GM23338 (cell line): ENCODE results near the gene DYNC1LI2. TPM values are rescaled to one million over a fixed set of nuclear protein-coding genes. Genes with fewer than 3 reads are reported as not detected.

Source experiments
- ATAC-seq: fragments of 200-7000 bp; cut with Tn5 transposase; 3 replicates; pipeline ENCODE4 v1.9.1; 2020
- DNase-seq: peaks from one replicate; pipeline ENCODE4 v3.0.0-alpha.2; 2015; ENCODE audit warnings: low spot score
- H2AFZ ChIP-seq: fragments of 200-600 bp; sonication (generic); 2 replicates; pipeline ENCODE4 v1.8.0; 2016; ENCODE audit warnings: antibody characterized with exemption, mild to moderate bottlenecking, moderate library complexity
- H3F3A ChIP-seq: fragments of 200-600 bp; sonication (generic); replicated peaks from 2 replicates; pipeline ENCODE4 v1.8.0; 2017; ENCODE audit warnings: antibody characterized with exemption, mixed run types, low read depth
- H3K27ac ChIP-seq: fragments of 200-600 bp; sonication (generic); 2 replicates; pipeline ENCODE4 v1.6.1; 2016; ENCODE audit warnings: low read depth
- H3K27me3 ChIP-seq: fragments of 200-600 bp; sonication (generic); 2 replicates; pipeline ENCODE4 v1.8.0; 2016; ENCODE audit warnings: mild to moderate bottlenecking, mixed run types, moderate library complexity; ENCODE audit not compliant: insufficient read depth
- H3K36me3 ChIP-seq: fragments of 200-600 bp; sonication (generic); 2 replicates; pipeline ENCODE4 v1.8.0; 2016; ENCODE audit warnings: mild to moderate bottlenecking; ENCODE audit not compliant: insufficient read depth
- H3K4me1 ChIP-seq: fragments of 200-600 bp; sonication (generic); 2 replicates; pipeline ENCODE4 v1.8.0; 2016; ENCODE audit warnings: mild to moderate bottlenecking, moderate library complexity; ENCODE audit not compliant: insufficient read depth
- H3K4me2 ChIP-seq: fragments of 200-600 bp; sonication (generic); 2 replicates; pipeline ENCODE4 v1.7.1; 2017; ENCODE audit warnings: mixed run types
- H3K4me3 ChIP-seq: fragments of 200-600 bp; sonication (generic); 2 replicates; pipeline ENCODE4 v1.6.1; 2016; ENCODE audit warnings: mixed run types
- H3K79me2 ChIP-seq: fragments of 200-600 bp; sonication (generic); replicated peaks from 2 replicates; pipeline ENCODE4 v1.8.0; 2017; ENCODE audit warnings: mild to moderate bottlenecking; ENCODE audit not compliant: insufficient read depth
- H3K9me2 ChIP-seq: fragments of 200-600 bp; sonication (generic); 2 replicates; pipeline ENCODE4 v1.8.0; 2017; ENCODE audit not compliant: insufficient read depth
- H4K20me1 ChIP-seq: fragments of 200-600 bp; sonication (generic); replicated peaks from 2 replicates; pipeline ENCODE4 v1.8.0; 2017; ENCODE audit warnings: mild to moderate bottlenecking; ENCODE audit not compliant: insufficient read depth
- H3K27ac Mint-ChIP-seq: 2 replicates; pipeline ENCODE4 v1.8.0; 2020; ENCODE audit warnings: inconsistent platforms, mild to moderate bottlenecking, moderate library complexity, mixed read lengths
- H3K27me3 Mint-ChIP-seq: 3 replicates; pipeline ENCODE4 v1.8.0; 2022; ENCODE audit warnings: low read depth, mild to moderate bottlenecking, moderate library complexity, mixed read lengths, inconsistent platforms; ENCODE audit not compliant: insufficient read depth, poor library complexity
- H3K36me3 Mint-ChIP-seq: 3 replicates; pipeline ENCODE4 v1.8.0; 2021; ENCODE audit warnings: low read depth, mild to moderate bottlenecking, inconsistent platforms, moderate library complexity, mixed read lengths
- H3K4me1 Mint-ChIP-seq: 3 replicates; pipeline ENCODE4 v1.8.0; 2020; ENCODE audit warnings: mild to moderate bottlenecking, inconsistent platforms, mixed read lengths
- H3K4me3 Mint-ChIP-seq: 3 replicates; pipeline ENCODE4 v1.8.0; 2021; ENCODE audit warnings: moderate library complexity, mild to moderate bottlenecking, inconsistent platforms, mixed read lengths
- H3K9me3 Mint-ChIP-seq: 3 replicates; pipeline ENCODE4 v1.8.0; 2020; ENCODE audit warnings: moderate library complexity, mild to moderate bottlenecking, inconsistent platforms, mixed read lengths
- CREB1 ChIP-seq: fragments of 250-450 bp; sonication (Bioruptor Pico); IDR thresholded peaks from 2 replicates; pipeline ENCODE4 v1.5.0; 2020; ENCODE audit warnings: low read depth, mild to moderate bottlenecking, moderate library complexity
- CTCF ChIP-seq, 2 experiments: fragments of 200-600 bp in 1 of 2; sonication (generic) in 1 of 2; conservative IDR thresholded peaks; 2 replicates each; pipeline versions ENCODE4 v1.5.1 to v1.6.1; 2016 to 2017; ENCODE audit warnings: antibody characterized with exemption in 2 of 2, low read depth in 2 of 2, mild to moderate bottlenecking in 2 of 2, moderate library complexity in 1 of 2
- ETS1 ChIP-seq: IDR thresholded peaks from 2 replicates; pipeline ENCODE4 v1.6.1; 2016; ENCODE audit warnings: antibody characterized with exemption
- EZH2 ChIP-seq: fragments of 200-600 bp; sonication (generic); IDR thresholded peaks from one replicate; pipeline ENCODE4 v1.8.0; 2017; ENCODE audit warnings: antibody characterized with exemption, mild to moderate bottlenecking, low read depth; ENCODE audit not compliant: unreplicated experiment
- JUNB ChIP-seq: IDR thresholded peaks from one replicate; pipeline ENCODE4 v1.6.1; 2016; ENCODE audit warnings: antibody characterized with exemption; ENCODE audit not compliant: unreplicated experiment
- NANOG ChIP-seq: IDR thresholded peaks from 2 replicates; pipeline ENCODE4 v1.6.1; 2016; ENCODE audit warnings: antibody characterized with exemption, borderline replicate concordance
- POLR2AphosphoS5 ChIP-seq: IDR thresholded peaks from 2 replicates; pipeline ENCODE4 v1.6.1; 2016; ENCODE audit warnings: antibody characterized with exemption, low read depth
- REST ChIP-seq: IDR thresholded peaks from one replicate; pipeline ENCODE4 v1.6.1; 2018; ENCODE audit warnings: antibody characterized with exemption; ENCODE audit not compliant: unreplicated experiment
- STAT1 ChIP-seq: IDR thresholded peaks from one replicate; pipeline ENCODE4 v1.6.1; 2016; ENCODE audit warnings: antibody characterized with exemption; ENCODE audit not compliant: unreplicated experiment
- ZNF331 ChIP-seq: fragments of 250-450 bp; sonication (Bioruptor Pico); IDR thresholded peaks from 2 replicates; pipeline ENCODE4 v1.5.0; 2020; ENCODE audit warnings: low read depth, mild to moderate bottlenecking, moderate library complexity
- ZNF462 ChIP-seq: fragments of 250-450 bp; sonication (Bioruptor Pico); IDR thresholded peaks from 2 replicates; pipeline ENCODE4 v1.5.0; 2020; ENCODE audit warnings: mild to moderate bottlenecking, moderate library complexity
- polyA plus RNA-seq: library from polyadenylated mRNA; unstranded; fragments of >200 nt; fragmentation: Nextera tagmentation; extraction: Ambion mirVana; gene quantifications from 2 replicates; pipeline ENCODE4 v1.2.1, GENCODE V29; 2016
- total RNA-seq: library from RNA; depleted of rRNA; stranded (reverse); fragments of >200 nt; shearing (Covaris generic); gene quantifications from 2 replicates; pipeline ENCODE4 v1.2.3, GENCODE V29; 2014

Gene DYNC1LI2
- total and polyA plus RNA-seq, 2 experiments from 2014 or later, result 73.9 to 85.9 TPM

GRCh38 chr16:66741950-66742808, 9.2 kb downstream of the DYNC1LI2 start:
- Histone ChIP-seq H3K79me2 (peaks cover 90% of the 10 kb centered on the region), H3K4me3 (no peak overlapping the region), H3K4me2 (no peak overlapping the region), H2AFZ (no peak overlapping the region), H4K20me1 (peaks cover 39% of the 10 kb centered on the region), H3K36me3 (peaks cover 52% of the 10 kb centered on the region), H3K9me2 (no peaks in the 10 kb centered on the region), H3K4me1 (peaks cover 13% of the 10 kb centered on the region), H3F3A (peaks cover 8% of the 10 kb centered on the region; the same call in 1 of the 2 replicates), H3K27ac (peak overlapping the region; percentile 75), H3K27me3 (no peaks in the 10 kb centered on the region)
- TF ChIP-seq STAT1, result no peak
- TF ChIP-seq REST, result no peak
- no peak for TF ChIP-seq ETS1
- no peak for TF ChIP-seq POLR2AphosphoS5
- TF ChIP-seq ZNF331 (CRISPR knock-in tag), result no peak
- TF ChIP-seq EZH2, result no peak
- TF ChIP-seq CREB1 (CRISPR knock-in tag), result no peak
- no peak for TF ChIP-seq ZNF462 (CRISPR knock-in tag)
- TF ChIP-seq JUNB, result no peak
- no peak for TF ChIP-seq NANOG
- TF ChIP-seq CTCF (conservative IDR thresholded peaks at IDR 0.05; ENCODE audit: low read depth in 2 of 2), result no peak
- Mint-ChIP-seq H3K4me1 (peaks cover 21% of the 10 kb centered on the region), H3K27ac (peak overlapping the region; percentile 37; the same call in 1 of the 2 replicates), H3K4me3 (no peak overlapping the region), H3K9me3 (no peaks in the 10 kb centered on the region), H3K36me3 (peaks cover 71% of the 10 kb centered on the region), H3K27me3 (no peaks in the 10 kb centered on the region)
- DNase-seq, result no peak
- no peak for ATAC-seq
